A549 (cell line): ENCODE data around the gene ELP2.
A peak's percentile ranks its signal among the peaks of the same experiment; 100 is the strongest.

ENCODE experiments used
- CEBPB ChIP-seq, 2 experiments: fragments of >200 bp in 1 of 2; sonication (Bioruptor Twin) in 1 of 2; formaldehyde crosslinking in 1 of 2; IDR thresholded peaks; 2 replicates each; pipeline ENCODE4 v1.6.1; 2012 to 2016
- CHD2 ChIP-seq: fragments of 150-350 bp; IDR thresholded peaks from 2 replicates; pipeline ENCODE4 v1.6.1; 2014; ENCODE audit warnings: low read length; ENCODE audit not compliant: partially characterized antibody
- EP300 ChIP-seq, 2 experiments: fragments of >200 bp; sonication (Bioruptor Twin); formaldehyde crosslinking; IDR thresholded peaks; 2 replicates in 1 of 2; 3 replicates in 1 of 2; pipeline ENCODE4 v1.6.1; 2016 to 2017
- JUN ChIP-seq, 2 experiments: fragments of >200 bp; sonication (Bioruptor Twin); formaldehyde crosslinking; IDR thresholded peaks; 2 replicates in 1 of 2; 3 replicates in 1 of 2; pipeline ENCODE4 v1.6.1; 2016 to 2017
- JUNB ChIP-seq: fragments of >200 bp; sonication (Bioruptor Twin); formaldehyde crosslinking; IDR thresholded peaks from 2 replicates; pipeline ENCODE4 v1.6.1; 2016
- KDM1A ChIP-seq: fragments of 200-600 bp; sonication (generic); IDR thresholded peaks from 2 replicates; pipeline ENCODE4 v1.6.1; 2016; ENCODE audit warnings: low read depth, mild to moderate bottlenecking
- MAX ChIP-seq: IDR thresholded peaks from 2 replicates; pipeline ENCODE4 v1.6.1; 2012
- PHF8 ChIP-seq: fragments of 200-600 bp; sonication (generic); IDR thresholded peaks from 2 replicates; pipeline ENCODE4 v1.6.1; 2016; ENCODE audit warnings: low read depth, mild to moderate bottlenecking, antibody characterized with exemption, moderate library complexity, borderline replicate concordance
- POLR2A ChIP-seq: IDR thresholded peaks from 2 replicates; pipeline ENCODE4 v1.6.1; 2012; ENCODE audit warnings: mild to moderate bottlenecking, low read length
- RFX5 ChIP-seq: fragments of 450-650 bp; IDR thresholded peaks from 2 replicates; pipeline ENCODE4 v1.7.1; 2014; ENCODE audit warnings: antibody characterized with exemption, mild to moderate bottlenecking, moderate library complexity
- TF ChIP-seq, protein P1 (sequence below): fragments of >200 bp; sonication (Bioruptor Twin); formaldehyde crosslinking; IDR thresholded peaks from 3 replicates; pipeline ENCODE4 v1.5.1; 2016

DNA sequence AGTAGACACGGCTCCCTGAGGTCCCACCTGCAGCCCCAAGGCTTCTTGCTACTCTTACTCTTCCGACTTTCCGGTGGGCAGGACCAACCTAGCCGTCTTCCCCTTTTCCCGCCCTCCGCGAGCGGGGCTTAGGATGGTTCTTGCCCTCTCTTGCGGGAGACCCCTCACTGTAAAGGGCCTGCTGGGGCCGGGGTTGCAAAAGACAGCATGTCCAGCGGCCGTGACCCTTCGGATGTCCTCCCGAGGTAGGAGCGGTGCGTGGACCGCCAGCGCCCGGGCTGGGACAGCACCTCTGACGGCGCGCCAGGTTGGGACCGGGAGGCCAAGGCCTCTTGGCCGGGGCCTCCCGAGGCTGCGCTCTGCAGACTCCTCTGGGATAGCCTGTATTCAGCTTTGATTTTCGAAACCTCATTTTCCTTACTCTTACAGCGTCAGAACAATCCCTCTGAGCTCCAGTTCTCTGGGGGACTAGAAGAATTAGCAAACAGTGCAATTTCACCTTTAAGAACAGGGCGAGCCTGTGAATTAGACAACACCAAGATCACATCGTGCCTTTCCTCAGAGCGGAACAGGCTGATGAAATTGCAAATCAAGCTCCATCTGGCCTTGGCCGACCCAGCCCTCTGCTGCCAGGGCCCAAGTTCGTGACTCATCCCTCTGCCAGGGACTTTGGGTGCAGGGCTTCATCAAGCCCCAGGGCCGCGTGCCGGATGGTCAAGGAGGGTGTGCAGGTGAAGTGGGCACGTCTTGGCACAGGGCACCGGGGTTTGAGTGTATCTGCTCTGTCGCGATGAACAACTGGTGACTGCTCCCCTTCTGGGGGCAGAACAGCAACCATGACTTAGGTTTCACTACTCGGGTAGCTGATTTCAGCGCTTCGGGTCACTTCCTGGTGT, 58.4 kb downstream of the ELP2 start:
- TF ChIP-seq CEBPB (IDR thresholded peaks at IDR 0.05) (no peak), PHF8 (no peak), JUN (IDR thresholded peaks at IDR 0.05) (no peak), EP300 (IDR thresholded peaks at IDR 0.05) (no peak), KDM1A (no peak), CHD2 (no peak), JUNB (no peak), POLR2A (no peak), RFX5 (no peak), MAX (peak; percentile 59; the same call in 1 of the 2 replicates)
- TF ChIP-seq, protein P1, sequence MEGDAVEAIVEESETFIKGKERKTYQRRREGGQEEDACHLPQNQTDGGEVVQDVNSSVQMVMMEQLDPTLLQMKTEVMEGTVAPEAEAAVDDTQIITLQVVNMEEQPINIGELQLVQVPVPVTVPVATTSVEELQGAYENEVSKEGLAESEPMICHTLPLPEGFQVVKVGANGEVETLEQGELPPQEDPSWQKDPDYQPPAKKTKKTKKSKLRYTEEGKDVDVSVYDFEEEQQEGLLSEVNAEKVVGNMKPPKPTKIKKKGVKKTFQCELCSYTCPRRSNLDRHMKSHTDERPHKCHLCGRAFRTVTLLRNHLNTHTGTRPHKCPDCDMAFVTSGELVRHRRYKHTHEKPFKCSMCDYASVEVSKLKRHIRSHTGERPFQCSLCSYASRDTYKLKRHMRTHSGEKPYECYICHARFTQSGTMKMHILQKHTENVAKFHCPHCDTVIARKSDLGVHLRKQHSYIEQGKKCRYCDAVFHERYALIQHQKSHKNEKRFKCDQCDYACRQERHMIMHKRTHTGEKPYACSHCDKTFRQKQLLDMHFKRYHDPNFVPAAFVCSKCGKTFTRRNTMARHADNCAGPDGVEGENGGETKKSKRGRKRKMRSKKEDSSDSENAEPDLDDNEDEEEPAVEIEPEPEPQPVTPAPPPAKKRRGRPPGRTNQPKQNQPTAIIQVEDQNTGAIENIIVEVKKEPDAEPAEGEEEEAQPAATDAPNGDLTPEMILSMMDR = no peak
